Activated CD8-positive, alpha-beta T cell treated with anti-CD3 and anti-CD28 coated beads for 36 hours (primary cell): ENCODE results near the gene FFAR1. TPM values are rescaled to one million over a fixed set of nuclear protein-coding genes. Genes with fewer than 3 reads are reported as not detected.
A peak's percentile ranks its signal among the peaks of the same experiment; 100 is the strongest.

Experiments used
- ATAC-seq: fragments of 200-7000 bp; cut with Tn5 transposase; one replicate; pipeline ENCODE4 v1.10.0; 2021; ENCODE audit warnings: mild to moderate bottlenecking, moderate library complexity
- CTCF ChIA-PET: fragments of 350-600 bp; sonication (Branson Sonifier 250); formaldehyde crosslinking; loops from one replicate; lab custom pipeline; 2021; ENCODE audit warnings: antibody characterized with exemption; lab: Charles Lee
- POLR2A ChIA-PET: fragments of 350-600 bp; sonication (Branson Sonifier 250); formaldehyde crosslinking; loops from one replicate; lab custom pipeline; 2021; ENCODE audit warnings: antibody characterized with exemption; lab: Charles Lee
- DNase-seq: peaks from one replicate; pipeline ENCODE4 v3.0.0-alpha.2; 2020
- H3K27ac Mint-ChIP-seq: one replicate; pipeline ENCODE4 v1.8.0; 2021; ENCODE audit warnings: mild to moderate bottlenecking, mixed read lengths
- H3K27me3 Mint-ChIP-seq: one replicate; pipeline ENCODE4 v1.8.0; 2021; ENCODE audit warnings: mixed read lengths
- H3K36me3 Mint-ChIP-seq: one replicate; pipeline ENCODE4 v1.8.0; 2021; ENCODE audit warnings: low read depth, mixed read lengths
- H3K4me1 Mint-ChIP-seq: one replicate; pipeline ENCODE4 v1.8.0; 2021; ENCODE audit warnings: low read depth, mixed read lengths
- H3K4me3 Mint-ChIP-seq: one replicate; pipeline ENCODE4 v1.8.0; 2021; ENCODE audit warnings: mild to moderate bottlenecking, moderate library complexity, mixed read lengths
- H3K9me3 Mint-ChIP-seq: one replicate; pipeline ENCODE4 v1.8.0; 2021; ENCODE audit warnings: mixed read lengths
- CTCF ChIP-seq: fragments of 200-600 bp; IDR thresholded peaks from one replicate; pipeline ENCODE4 v1.8.0; 2022; ENCODE audit warnings: antibody characterized with exemption, mild to moderate bottlenecking
- intact Hi-C: fragments of 100-400 bp; cut with micrococcal nuclease; formaldehyde crosslinking; loops from one replicate; pipeline ENCODE4 v1.10.0; 2022
- total RNA-seq, 2 experiments: library from RNA; stranded (reverse); gene quantifications; one replicate each; pipeline ENCODE4 v1.2.3, GENCODE V29; 2021

Gene FFAR1
- total RNA-seq, 2 experiments from 2014 or later, result not detected

DNA sequence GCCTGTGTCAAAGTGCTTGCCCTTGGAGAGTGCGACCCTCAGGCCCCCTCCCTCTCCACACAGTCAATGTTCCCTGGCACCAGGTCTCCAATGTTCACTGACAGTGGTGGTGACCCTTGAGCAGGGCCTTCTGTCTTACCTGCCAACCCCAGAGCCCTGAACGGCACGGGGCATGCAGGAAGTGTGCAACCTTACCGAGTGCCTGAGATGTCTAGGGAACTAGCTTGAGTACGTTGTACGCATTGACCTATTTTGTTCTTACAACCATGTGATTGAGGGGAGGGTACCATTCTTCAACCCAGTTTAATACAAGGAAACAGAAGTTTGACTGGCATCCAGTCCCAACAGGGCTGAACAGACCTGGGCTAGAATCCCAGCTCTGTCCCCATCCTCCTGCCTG, 42.5 kb upstream of the FFAR1 start:
- H3K9me3 Mint-ChIP-seq, result no peaks in the 10 kb centered on the region
- intact Hi-C loops, result no loop called here
- no peak for TF ChIP-seq CTCF
- H3K27me3 Mint-ChIP-seq, result peaks cover 1% of the 10 kb centered on the region
- DNase-seq, result no peak
- H3K36me3 Mint-ChIP-seq, result no peaks in the 10 kb centered on the region
- no peak overlapping the region for H3K27ac Mint-ChIP-seq
- ChIA-PET CTCF (interaction anchor here (1.0 to 1.2 kb wide), 2 partner anchors 48 to 190 kb away, joined by 4 read pairs; no protein-coding TSS in a partner anchor), POLR2A (interaction anchor here (1.4 kb wide), 1 partner anchor 27 kb away, joined by 3 read pairs; no protein-coding TSS in a partner anchor)
- H3K4me1 Mint-ChIP-seq, result no peaks in the 10 kb centered on the region
- no peak overlapping the region for H3K4me3 Mint-ChIP-seq
- ATAC-seq, result no peak

DNA sequence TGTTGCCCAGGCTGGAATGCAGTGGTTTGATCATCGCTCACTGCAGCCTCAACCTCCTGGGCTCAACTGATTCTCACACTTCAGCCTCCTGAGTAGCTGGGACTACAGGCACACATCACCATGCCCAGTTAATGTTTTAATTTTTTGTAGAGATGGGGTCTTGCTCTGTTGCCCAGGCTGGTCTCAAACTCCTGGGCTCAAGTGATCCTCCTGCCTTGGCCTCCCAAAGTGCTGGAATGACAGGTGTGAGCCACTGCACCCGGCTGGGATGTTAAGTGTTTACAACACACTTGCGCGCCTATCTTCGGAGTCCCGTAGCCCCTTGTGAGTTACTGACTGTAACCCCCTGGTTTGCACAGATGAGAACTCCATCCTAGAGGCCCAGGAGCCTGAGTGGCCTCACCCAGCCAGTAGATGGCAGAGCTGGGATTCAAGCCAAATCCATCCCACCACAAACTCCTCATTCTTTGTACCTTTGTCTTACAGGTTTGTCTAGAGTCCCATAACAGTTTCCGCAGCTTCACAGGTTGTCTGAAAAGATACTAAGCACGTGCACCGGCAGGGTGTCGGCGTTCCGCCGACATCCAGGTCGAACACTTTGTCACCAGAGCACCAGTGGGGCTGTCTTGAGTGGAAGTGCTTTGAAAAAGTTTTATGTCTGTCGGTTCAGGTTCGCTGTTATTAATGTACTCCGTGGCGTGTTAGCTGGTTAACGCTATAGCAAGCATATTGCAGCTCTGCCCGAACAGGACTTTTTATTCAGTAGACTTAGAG, 41.0 kb upstream of the FFAR1 start:
- ChIA-PET CTCF (interaction anchor here (1.1 to 1.6 kb wide), 3 partner anchors 11 to 189 kb away, joined by 3 to 4 read pairs (median 3); no protein-coding TSS in a partner anchor), POLR2A (interaction anchor here (1.0 kb wide), 1 partner anchor 37 kb away, joined by 3 read pairs; no protein-coding TSS in a partner anchor)
- no peak overlapping the region for H3K27ac Mint-ChIP-seq
- intact Hi-C loops, result no loop called here
- peak; percentile 33 for TF ChIP-seq CTCF
- peak; percentile 46 for DNase-seq
- H3K9me3 Mint-ChIP-seq, result no peaks in the 10 kb centered on the region
- H3K27me3 Mint-ChIP-seq, result peaks cover 1% of the 10 kb centered on the region
- peak; percentile 42 for ATAC-seq
- H3K4me3 Mint-ChIP-seq, result no peak overlapping the region
- H3K36me3 Mint-ChIP-seq, result no peaks in the 10 kb centered on the region
- H3K4me1 Mint-ChIP-seq, result no peaks in the 10 kb centered on the region

GRCh38 chr19:35307931-35308330, 39.8 kb upstream of the FFAR1 start:
- H3K36me3 Mint-ChIP-seq, result no peaks in the 10 kb centered on the region
- no peaks in the 10 kb centered on the region for H3K9me3 Mint-ChIP-seq
- POLR2A ChIA-PET, result no interaction called here

DNA sequence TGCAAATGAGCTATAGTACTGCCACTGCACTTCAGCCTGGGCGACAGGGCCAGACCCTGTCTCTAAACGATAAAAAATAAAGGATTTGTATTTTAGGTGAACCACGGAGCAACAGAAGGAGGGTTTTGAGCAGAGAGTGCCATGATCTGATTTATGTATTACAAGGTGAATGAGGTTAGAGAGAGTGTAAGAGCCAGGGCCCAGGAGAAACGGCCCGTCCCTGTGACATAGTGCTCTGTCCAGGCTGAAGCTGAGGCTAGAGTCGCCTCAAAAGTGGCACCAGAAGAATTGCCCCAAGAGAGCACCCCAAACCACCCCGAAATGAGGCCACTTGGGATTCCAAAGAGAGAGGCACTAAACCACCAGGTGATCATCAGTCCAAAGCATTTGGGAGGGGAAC, 38.8 kb upstream of the FFAR1 start:
- no peak for TF ChIP-seq CTCF
- Mint-ChIP-seq H3K36me3 (no peaks in the 10 kb centered on the region), H3K4me1 (no peaks in the 10 kb centered on the region), H3K27me3 (no peaks in the 10 kb centered on the region), H3K27ac (no peak overlapping the region), H3K9me3 (no peaks in the 10 kb centered on the region), H3K4me3 (no peak overlapping the region)
- POLR2A ChIA-PET, result no interaction called here
- ATAC-seq (no peak), DNase-seq (no peak)
- intact Hi-C loops, result no loop called here
- CTCF ChIA-PET, result interaction anchor here (0.7 kb wide), 1 partner anchor 13 kb away, joined by 3 read pairs; no protein-coding TSS in a partner anchor

More at GRCh38 chr19:35307931-35308330, 39.8 kb upstream of the FFAR1 start:
- Mint-ChIP-seq H3K27me3 (peaks cover 1% of the 10 kb centered on the region), H3K27ac (no peak overlapping the region), H3K4me3 (no peak overlapping the region), H3K4me1 (no peaks in the 10 kb centered on the region)
- TF ChIP-seq CTCF, result no peak
- intact Hi-C loops, result no loop called here
- ATAC-seq (no peak), DNase-seq (no peak)
- CTCF ChIA-PET, result interaction anchor here (0.7 kb wide), 1 partner anchor 12 kb away, joined by 3 read pairs; no protein-coding TSS in a partner anchor
